GM19351 (cell line): Measurements from ENCODE around the gene ANKRD33B.
"Not testable (repeated sequence)": the region's sequence is repeated elsewhere in the genome, so short reads cannot be mapped to it uniquely, and the experiment has no call there.

ENCODE experiments used
- ATAC-seq: cut with Tn5 transposase; IDR thresholded peaks from one replicate; pipeline ENCODE4 v1.9.1; 2021; ENCODE audit warnings: mild to moderate bottlenecking, moderate library complexity; ENCODE audit not compliant: unreplicated experiment

Gene ANKRD33B

DNA sequence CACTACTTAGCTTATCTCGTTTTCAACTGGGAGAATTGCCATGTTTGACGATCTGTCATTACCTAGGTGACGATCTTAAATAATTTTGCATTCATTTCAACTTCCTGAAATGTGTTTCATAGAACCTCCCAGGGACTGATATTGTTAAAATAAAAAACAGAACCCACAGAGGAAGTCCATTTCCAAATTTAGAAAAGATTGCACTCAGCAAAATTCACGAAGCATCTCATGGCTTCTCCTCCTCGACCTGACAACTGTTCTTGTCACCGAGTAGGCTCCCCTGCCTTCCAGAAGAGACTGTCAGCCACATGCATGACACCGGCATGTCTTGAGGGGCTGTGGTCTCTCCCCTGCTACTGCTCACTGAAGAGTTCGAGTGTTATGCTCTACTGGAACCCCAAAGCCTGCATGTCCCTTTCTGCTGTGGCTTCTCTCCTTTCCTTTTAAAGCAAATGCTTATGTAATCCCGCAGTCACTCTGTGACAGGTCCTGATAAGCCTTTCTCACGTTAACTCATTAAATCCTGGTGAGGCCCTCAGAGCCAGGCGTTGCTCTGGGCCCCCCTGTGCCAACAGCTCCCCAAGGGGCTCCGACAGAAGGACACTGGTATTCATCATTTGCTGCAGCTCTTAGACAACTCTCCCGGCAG is 26.8 kb upstream of the ANKRD33B start:
- ATAC-seq, result peak; percentile 47

DNA sequence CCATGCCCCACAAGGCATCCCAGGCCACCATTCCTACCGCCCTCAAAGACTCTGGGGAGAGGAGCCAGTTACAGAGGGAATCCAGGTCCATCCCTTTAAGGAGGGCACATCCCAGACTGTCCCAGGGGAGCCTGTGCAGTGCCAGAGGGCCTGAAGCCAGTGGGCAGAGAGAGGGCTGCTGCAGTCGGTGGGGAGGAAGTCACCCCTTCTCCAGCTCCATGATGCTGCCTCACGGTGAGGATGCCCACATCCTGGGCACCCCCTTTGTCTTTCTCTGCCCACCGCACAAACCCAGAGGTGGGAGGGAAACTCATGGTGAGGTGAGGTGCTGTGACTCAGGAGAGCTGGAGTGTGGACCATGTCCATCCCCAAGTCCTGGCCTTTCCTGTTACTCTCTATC is 26.2 kb upstream of the ANKRD33B start:
- ATAC-seq, result peak; percentile 26

DNA sequence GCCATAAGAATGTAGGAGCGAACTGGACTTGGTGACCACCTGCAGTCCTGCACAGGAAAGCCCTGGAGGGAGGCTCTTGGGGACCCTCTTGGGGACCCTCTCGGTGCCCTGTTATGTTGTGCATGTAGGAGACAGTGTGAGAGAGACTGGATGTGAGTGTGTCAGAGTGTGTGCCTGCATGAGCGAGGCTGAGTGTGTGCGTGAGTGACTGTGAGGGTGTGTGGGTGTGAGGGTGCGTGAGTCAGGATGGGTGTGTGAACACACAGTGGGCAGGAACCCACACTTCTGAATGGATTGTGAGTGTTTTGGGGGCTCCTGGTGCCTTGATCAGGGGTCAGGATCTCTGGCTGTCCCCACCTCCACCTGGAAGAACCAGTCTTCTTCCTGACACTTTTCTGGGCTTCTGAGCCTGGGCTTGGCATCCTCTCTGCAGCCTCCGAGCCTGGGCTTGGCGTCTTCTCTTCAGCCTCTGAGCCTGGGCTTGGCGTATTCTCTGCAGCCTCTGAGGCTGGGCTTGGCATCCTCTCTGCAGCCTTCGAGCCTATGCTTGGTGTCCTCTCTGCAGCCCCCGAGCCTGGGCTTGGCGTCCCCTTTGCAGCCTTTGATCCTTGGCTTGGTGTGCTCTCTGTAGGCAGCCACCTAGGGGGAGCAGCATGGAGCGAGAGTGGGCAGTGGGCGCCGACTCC is 25.6 kb upstream of the ANKRD33B start:
- ATAC-seq, result no peak

DNA sequence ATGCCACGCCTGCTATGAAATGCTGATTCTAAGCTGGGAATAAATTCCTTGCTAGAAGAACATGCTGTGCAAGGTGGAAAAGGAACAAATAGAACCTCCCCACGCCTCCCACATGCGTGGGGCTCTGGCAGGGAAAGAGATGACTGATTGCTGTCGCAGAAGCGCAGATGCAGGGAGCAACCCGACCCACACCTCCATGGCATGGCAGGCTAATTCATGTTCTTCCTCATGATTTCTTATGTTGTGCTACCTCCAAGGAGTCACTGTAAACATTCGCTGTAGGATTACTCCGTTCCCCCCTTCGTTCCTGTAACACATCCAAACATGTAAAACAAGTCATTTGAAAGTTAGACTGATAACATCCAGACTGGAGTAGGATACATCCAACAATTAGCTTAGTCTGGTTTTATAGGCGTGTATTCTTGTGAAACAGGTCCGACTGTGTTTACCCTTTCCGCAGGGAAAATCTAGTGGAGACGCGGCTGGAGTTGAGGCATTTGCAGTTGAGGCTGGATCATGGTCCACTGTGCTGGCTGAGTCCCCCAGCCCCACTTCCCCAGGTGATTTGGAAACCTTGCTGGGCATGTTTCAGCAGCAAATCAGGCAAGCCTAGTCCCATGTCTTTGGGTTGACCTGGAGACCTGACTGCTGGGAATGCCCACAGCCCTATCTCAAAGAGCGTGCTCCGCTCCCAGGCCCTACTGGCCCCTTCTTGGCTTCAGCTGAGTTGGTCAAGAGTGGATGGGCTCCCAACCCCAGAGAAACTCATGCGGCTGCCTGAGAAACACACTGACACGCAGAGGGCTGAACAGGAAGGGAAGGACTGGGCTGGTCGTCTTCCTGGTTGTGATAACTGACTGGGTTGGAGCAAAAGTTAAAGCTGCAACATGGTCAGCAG is 24.8 kb upstream of the ANKRD33B start:
- ATAC-seq, result no peak

- no peak for ATAC-seq
Observed at GRCh38 chr5:10539687-10539998, 24.2 kb upstream of the ANKRD33B start.

GRCh38 chr5:10540036-10540544 is 23.8 kb upstream of the ANKRD33B start:
- ATAC-seq, result no peak

DNA sequence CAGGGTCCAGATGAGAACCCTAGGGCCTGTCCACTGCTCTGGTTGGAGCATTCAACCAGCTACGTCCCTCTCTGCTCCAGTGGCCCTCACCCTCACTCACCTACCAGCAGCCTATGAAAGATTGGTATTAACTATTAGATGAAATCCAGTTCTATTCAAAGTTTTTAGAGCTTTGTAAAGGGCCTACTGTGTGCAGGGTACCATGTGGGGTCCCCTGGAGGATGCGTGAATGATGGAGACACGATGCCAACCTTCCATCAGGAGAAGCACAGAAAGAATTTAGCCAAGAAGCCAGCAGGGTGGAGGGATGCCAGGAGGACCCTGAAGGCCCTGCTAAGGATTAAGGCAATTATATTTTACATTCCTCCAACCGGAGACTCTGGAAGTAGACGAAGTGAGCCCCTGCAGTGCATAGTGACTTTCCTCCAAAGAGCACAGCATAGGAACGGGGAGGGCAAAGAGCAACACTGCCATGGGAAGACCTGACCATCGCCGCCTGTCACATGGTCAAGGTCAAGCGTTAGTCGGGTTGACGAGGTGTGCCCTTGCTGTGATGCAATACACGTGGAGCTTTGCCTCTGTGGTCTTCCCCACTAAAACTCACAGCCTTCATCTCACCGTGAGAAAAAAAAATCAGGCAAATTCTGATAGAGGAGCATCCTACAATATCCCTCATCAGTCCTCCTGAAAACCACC is 22.8 kb upstream of the ANKRD33B start:
- ATAC-seq, result no peak

DNA sequence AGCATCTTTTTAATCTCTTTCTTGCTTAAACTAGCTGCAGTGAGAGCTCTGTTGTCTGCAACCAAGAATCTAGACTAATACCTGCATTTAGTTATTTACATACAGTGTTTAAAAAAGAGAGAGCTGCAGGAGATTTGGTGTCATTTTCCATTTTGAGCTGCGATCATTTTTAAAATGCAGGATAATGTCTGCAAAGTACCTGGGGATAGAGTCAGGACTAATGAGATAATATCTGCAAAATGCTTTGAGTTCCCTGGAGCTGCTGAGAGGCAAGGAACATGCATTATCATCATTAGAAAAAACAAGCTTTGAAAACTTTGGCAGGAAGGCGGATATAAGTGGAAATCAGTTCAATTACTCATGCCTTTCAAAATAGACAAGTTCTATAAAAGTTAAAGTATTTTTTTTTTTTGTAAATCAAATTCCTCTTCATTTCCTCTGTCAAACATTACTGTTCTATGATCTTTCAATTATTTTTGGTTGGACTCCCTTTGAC is 21.8 kb upstream of the ANKRD33B start:
- ATAC-seq, result no peak

DNA sequence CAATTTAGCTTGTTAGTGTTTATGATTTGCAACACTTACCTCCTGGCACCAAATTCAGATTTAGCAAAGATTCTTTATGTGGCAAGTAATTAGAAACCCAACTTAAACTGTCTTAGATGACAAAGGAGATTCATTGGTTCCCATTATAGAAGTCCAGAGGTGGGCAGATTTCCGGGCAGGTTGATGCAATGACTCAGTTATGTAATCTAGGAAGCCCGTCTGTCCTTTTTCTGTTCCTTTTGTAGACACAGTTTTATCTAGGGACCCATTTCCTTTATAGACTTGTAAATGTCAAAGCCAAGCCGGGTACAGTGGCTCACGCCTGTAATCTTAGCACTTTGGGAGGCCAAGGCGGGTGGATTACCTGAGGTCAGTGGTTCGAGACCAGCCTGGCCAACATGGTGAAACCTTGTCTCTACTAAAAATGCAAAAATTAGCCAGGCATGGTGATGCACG is 20.3 kb upstream of the ANKRD33B start:
- ATAC-seq, result no peak

DNA sequence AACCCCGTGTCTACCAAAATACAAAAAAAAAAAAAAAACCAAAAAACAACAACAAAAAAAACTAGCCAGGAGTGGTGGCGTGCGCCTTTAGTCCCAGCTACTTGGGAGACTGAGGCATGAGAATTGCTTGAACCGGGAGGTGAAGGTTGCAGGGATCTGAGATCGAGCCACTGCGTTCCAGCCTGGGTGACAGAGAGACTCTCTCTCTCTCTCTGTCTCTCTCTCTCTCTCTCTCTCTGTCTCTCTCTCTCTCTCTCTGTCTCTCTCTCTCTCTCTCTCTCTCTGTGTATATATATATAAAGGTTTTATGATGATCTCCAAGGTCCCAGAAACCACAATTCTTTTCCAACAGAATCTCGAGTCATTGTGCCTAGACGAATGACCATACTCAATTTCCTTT is 18.8 kb upstream of the ANKRD33B start:
- no peak for ATAC-seq

- no peak for ATAC-seq
Observed at GRCh38 chr5:10546186-10546585, 17.7 kb upstream of the ANKRD33B start.

DNA sequence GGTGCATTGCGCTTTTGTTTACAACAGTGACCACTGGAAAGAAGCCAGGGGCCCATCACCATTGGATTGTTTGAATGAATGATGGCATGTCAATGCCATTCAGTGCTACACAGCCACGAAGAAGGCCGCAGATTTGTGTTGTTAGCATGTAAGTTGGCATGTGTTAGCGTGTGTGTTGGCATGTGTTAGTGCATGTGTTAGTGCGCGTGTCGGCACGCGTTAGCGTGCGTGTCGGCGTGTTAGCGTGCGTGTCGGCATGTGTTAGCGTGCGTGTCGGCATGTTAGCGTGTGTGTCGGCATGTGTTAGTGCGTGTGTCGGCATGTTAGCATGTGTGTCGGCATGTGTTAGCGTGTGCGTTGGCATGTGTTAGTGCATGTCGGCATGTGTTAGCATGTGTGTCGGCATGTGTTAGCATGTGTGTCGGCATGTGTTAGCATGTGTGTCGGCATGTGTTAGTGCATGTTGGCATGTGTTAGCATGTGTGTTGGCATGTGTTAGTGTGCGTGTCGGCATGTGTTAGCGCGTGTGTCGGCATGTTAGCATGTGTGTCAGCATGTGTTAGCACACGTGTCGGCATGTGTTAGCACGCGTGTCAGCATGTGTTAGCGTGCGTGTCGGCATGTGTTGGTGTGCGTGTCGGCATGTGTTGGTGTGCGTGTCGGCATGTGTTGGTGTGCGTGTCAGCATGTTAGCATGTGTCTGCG is 15.3 kb upstream of the ANKRD33B start:
- ATAC-seq, result no peak

DNA sequence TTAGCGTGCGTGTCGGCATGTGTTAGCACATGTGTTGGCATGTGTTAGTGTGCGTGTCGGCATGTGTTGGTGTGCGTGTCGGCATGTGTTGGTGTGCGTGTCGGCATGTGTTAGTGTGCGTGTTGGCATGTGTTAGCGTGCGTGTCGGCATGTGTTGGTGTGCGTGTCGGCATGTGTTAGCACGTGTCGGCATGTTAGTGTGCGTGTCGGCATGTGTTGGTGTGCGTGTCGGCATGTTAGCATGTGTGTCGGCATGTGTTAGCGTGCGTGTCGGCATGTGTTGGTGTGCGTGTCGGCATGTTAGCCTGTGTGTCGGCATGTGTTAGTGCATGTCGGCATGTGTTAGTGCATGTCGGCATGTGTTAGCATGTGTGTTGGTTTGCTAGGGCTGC is 14.8 kb upstream of the ANKRD33B start:
- ATAC-seq, result not testable (repeated sequence)

GRCh38 chr5:10550222-10550995 is 13.5 kb upstream of the ANKRD33B start:
- ATAC-seq, result no peak

DNA sequence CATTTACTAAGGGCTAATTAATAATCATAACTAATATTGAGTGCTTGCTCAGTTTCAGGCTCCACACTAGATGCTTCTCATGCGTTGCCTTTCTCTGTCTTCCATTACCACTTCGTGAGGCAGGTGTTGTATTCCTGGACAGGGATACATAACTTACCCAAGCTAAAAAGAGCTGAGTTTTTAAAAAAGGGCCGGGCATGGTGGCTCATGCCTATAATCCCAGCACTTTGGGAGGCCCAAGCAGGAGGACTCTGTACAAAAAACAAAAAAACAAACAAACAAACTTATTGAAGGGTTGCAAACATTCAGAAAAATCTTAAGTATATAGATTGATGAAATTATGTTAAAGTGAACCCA is 12.1 kb upstream of the ANKRD33B start:
- ATAC-seq, result no peak

DNA sequence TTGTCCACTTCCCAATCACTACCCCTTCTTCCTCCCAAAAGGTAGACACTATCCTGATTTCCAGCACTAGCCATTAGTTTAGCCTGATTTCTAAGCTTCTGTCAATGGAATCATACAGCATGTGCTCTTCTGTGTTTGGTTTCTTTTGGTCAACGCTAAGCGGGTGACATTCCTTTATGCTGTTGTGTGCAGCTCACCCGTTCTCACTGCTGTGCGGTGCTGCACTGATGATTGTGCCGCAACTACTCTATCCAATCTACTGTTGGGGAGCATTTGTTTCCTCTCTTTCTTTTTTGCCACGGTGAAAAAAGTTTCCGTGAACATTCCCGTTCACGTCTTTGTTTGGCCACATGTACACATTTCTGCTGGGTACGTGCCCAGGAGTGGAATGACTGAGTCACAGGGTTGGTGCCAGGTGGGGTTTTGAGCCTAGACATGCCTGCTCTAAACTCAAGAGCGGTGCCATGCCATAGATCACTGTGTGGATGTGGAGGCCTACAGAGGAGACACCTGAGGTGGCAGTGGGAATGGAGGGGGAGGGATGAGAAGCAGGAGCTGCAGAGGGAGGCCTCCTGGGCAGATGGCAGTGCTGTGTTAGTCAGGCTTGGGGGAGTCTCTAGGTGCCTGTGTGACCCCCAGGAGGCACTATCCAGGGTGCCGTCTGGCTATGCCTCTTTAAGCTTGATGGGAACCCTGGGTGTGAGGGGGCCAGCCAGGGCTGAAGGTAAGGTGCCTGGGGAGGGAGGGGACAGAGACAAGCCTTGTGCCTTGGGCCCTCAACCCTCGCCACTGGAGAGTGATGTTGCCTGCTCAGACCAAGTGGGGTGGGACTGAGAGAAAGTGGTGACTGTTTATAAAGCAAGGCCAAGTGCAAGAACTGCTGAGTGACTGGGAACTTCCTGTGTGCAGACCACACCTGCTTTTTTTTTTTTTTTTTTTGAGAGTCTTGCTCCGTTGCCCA is 11.4 kb upstream of the ANKRD33B start:
- peak; percentile 71 for ATAC-seq

- ATAC-seq, result no peak
Observed at GRCh38 chr5:10553476-10553875, 10.4 kb upstream of the ANKRD33B start.

- no peak for ATAC-seq
Observed at GRCh38 chr5:10555277-10555684, 8.6 kb upstream of the ANKRD33B start.
